Activated B cell treated with CpG ODN at 0.5 μM for 24 hours (primary cell): ENCODE measurements around the gene C1QTNF12. TPM values are rescaled to one million over a fixed set of nuclear protein-coding genes. Genes with fewer than 3 reads are reported as not detected.

Source experiments
- ATAC-seq: fragments of 200-7000 bp; cut with Tn5 transposase; one replicate; pipeline ENCODE4 v1.10.0; 2021; ENCODE audit warnings: low read depth, mild to moderate bottlenecking, moderate library complexity
- CTCF ChIA-PET: fragments of 350-600 bp; sonication (Branson Sonifier 250); formaldehyde crosslinking; loops from one replicate; lab custom pipeline; 2021; ENCODE audit warnings: antibody characterized with exemption; lab: Charles Lee
- POLR2A ChIA-PET: fragments of 350-600 bp; sonication (Branson Sonifier 250); formaldehyde crosslinking; loops from one replicate; lab custom pipeline; 2021; ENCODE audit warnings: antibody characterized with exemption; lab: Charles Lee
- DNase-seq: peaks from one replicate; pipeline ENCODE4 v3.0.0; 2022
- H3K27ac Mint-ChIP-seq: one replicate; pipeline ENCODE4 v1.8.0; 2020; ENCODE audit warnings: mixed read lengths
- H3K27me3 Mint-ChIP-seq: one replicate; pipeline ENCODE4 v1.8.0; 2021; ENCODE audit warnings: mixed read lengths
- H3K36me3 Mint-ChIP-seq: one replicate; pipeline ENCODE4 v1.8.0; 2021; ENCODE audit warnings: low read depth, mixed read lengths
- H3K4me1 Mint-ChIP-seq: one replicate; pipeline ENCODE4 v1.8.0; 2021; ENCODE audit warnings: mixed read lengths
- H3K4me3 Mint-ChIP-seq: one replicate; pipeline ENCODE4 v1.8.0; 2020; ENCODE audit warnings: mild to moderate bottlenecking, mixed read lengths
- H3K9me3 Mint-ChIP-seq: one replicate; pipeline ENCODE4 v1.8.0; 2020; ENCODE audit warnings: mixed read lengths
- CTCF ChIP-seq: fragments of 200-600 bp; IDR thresholded peaks from one replicate; pipeline ENCODE4 v1.8.0; 2022; ENCODE audit warnings: antibody characterized with exemption, mild to moderate bottlenecking
- intact Hi-C: fragments of 100-400 bp; cut with micrococcal nuclease; formaldehyde crosslinking; loops from one replicate; pipeline ENCODE4 v1.15.1; 2024
- total RNA-seq: library from RNA; stranded (reverse); gene quantifications from 2 replicates; pipeline ENCODE4 v1.2.3, GENCODE V29; 2022

The C1QTNF12 gene
- total RNA-seq, 1 donor from 2014 or later: 2.5 TPM

- CTCF ChIA-PET: interaction anchor here (0.8 to 1.9 kb wide), 2 partner anchors 108 to 166 kb away, joined by 3 to 6 read pairs; no protein-coding TSS in a partner anchor
- ATAC-seq: no peak
- H3K36me3 Mint-ChIP-seq: peaks cover 46% of the 10 kb centered on the region
- H3K4me3 Mint-ChIP-seq: peak overlapping the region; percentile 92
- no peak for TF ChIP-seq CTCF
- DNase-seq: no peak
- H3K27me3 Mint-ChIP-seq: no peaks in the 10 kb centered on the region
- H3K4me1 Mint-ChIP-seq: peaks cover 35% of the 10 kb centered on the region
- intact Hi-C loops: loop anchor here (2.0 to 5.0 kb wide), 2 partner anchors 22 to 89 kb away; no protein-coding TSS in a partner anchor
- H3K9me3 Mint-ChIP-seq: no peaks in the 10 kb centered on the region
- H3K27ac Mint-ChIP-seq: peak overlapping the region; percentile 83
- POLR2A ChIA-PET: interaction anchor here (0.6 to 2.2 kb wide), 12 partner anchors 8 to 115 kb away, joined by 3 to 16 read pairs (median 6); partner anchors contain the start of genes C1orf159 and TNFRSF18
Observed at GRCh38 chr1:1230656-1231399, 15.7 kb downstream of the C1QTNF12 start.

DNA sequence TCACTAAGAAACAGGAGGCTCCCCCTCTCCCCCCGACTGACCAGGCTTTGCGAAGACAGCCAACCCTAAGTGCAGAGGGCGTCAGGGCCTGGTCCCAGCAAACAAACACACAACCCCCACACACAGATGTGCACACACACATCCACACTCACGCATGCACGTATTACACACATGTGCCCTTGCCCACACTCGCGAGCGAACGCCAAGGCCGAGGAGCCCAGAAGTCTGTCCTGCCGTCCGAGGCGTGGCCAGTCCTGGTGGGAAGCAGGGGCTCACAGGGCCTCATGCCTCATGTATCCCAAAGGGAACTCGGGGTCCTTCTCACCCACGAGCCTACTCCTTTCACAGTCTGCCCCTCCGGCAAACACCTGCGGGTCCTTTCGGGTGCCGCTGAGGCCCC lies 16.8 kb downstream of the C1QTNF12 start:
- ATAC-seq (no peak), DNase-seq (no peak)
- Mint-ChIP-seq H3K27ac (peak overlapping the region; percentile 41), H3K36me3 (peaks cover 51% of the 10 kb centered on the region), H3K27me3 (no peaks in the 10 kb centered on the region), H3K4me1 (peaks cover 34% of the 10 kb centered on the region), H3K9me3 (no peaks in the 10 kb centered on the region), H3K4me3 (peak overlapping the region; percentile 44)
- ChIA-PET POLR2A (no interaction called here), CTCF (interaction anchor here (1.9 kb wide), 1 partner anchor 107 kb away, joined by 6 read pairs; no protein-coding TSS in a partner anchor)
- TF ChIP-seq CTCF: no peak
- intact Hi-C loops: loop anchor here (2.0 to 5.0 kb wide), 2 partner anchors 21 to 87 kb away; no protein-coding TSS in a partner anchor

DNA sequence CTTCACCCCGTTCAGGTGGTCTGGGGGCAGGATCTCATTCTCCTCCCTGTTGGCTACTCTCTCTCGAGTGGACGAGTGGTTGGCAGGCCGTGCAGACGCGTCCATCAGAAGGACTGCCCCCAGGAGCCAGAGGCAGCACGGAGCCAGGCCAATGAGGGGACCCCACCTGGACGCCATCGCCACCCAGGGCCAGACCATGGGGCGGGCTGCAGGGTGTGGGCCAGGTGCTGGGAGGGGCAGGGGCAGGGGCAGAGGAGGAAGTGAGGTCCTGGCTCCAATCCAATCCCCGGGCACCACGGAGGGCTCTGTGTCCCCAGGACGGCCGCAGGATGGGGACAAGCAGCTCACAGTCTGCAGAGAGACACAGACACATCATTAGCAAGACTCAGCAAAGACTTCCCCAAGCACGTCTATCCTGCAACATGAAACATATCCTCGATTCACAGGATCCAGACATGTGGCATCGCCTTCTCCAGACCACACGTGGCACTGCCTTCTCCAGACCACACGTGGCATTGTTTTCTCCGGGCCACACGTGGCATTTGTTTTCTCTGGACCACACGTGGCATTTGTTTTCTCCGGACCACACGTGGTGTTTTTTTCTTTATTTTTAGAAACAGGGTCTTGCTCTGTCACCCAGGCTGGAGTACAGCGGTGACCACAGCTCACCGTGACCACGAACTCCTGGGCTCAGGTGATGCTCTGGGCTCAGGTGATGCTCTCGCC lies 17.8 kb downstream of the C1QTNF12 start:
- Mint-ChIP-seq H3K4me3 (no peak overlapping the region), H3K9me3 (no peaks in the 10 kb centered on the region), H3K4me1 (peaks cover 24% of the 10 kb centered on the region), H3K27me3 (no peaks in the 10 kb centered on the region), H3K36me3 (peaks cover 47% of the 10 kb centered on the region), H3K27ac (no peak overlapping the region)
- ChIA-PET POLR2A (no interaction called here), CTCF (no interaction called here)
- TF ChIP-seq CTCF: no peak
- DNase-seq (no peak), ATAC-seq (no peak)
- intact Hi-C loops: no loop called here

DNA sequence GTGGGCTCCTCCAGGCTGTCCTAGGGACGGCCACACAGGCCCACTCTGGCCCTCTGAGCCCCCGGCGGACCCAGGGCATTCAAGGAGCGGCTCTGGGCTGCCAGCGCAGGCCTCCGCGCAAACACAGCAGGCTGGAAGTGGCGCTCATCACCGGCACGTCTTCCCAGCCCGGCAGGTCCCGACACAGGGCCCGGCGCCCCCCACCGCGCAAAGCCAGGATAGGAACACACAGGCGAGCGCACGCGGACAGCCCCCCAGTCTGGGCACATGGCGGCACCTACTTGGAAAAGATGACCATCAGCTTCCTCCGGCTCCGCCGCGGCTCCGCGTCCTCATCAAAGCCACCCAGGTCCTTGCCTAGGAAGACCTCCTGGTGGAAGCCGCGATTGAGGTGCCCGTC lies 18.3 kb downstream of the C1QTNF12 start:
- intact Hi-C loops: no loop called here
- CTCF ChIA-PET: no interaction called here
- Mint-ChIP-seq H3K4me3 (no peak overlapping the region), H3K27ac (no peak overlapping the region), H3K27me3 (no peaks in the 10 kb centered on the region), H3K9me3 (no peaks in the 10 kb centered on the region), H3K4me1 (peaks cover 20% of the 10 kb centered on the region), H3K36me3 (peaks cover 47% of the 10 kb centered on the region)
- ATAC-seq (no peak), DNase-seq (no peak)
- POLR2A ChIA-PET: interaction anchor here (2.1 kb wide), 1 partner anchor 16 kb away, joined by 4 read pairs; no protein-coding TSS in a partner anchor
- no peak for TF ChIP-seq CTCF

DNA sequence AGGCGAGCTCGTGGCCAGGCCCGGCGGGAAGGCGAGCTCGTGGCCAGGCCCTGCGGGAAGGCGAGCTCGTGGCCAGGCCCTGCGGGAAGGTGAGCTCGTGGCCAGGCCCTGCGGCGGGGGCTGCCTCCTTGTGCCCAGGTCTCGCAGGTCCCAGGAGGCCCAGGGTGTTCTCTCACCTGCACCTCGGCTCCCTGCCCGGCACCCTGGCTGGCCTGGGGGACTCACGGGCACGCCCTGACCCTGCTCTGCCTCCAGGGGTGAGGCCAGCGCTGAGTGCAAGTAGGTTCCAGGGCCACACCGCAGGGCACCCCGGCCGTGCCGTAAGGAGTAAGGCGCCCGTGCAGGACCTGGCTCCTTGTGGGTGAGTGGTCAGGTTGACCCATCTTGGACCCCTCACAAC lies 19.1 kb downstream of the C1QTNF12 start:
- intact Hi-C loops: no loop called here
- no peaks in the 10 kb centered on the region for H3K27me3 Mint-ChIP-seq
- POLR2A ChIA-PET: interaction anchor here (0.8 to 2.1 kb wide), 3 partner anchors 15 to 58 kb away, joined by 3 to 7 read pairs (median 4); no protein-coding TSS in a partner anchor
- TF ChIP-seq CTCF: no peak
- H3K27ac Mint-ChIP-seq: no peak overlapping the region
- ATAC-seq (no peak), DNase-seq (no peak)
- CTCF ChIA-PET: interaction anchor here (1.6 kb wide), 1 partner anchor 105 kb away, joined by 6 read pairs; no protein-coding TSS in a partner anchor
- H3K4me3 Mint-ChIP-seq: no peak overlapping the region
- H3K4me1 Mint-ChIP-seq: peaks cover 18% of the 10 kb centered on the region
- H3K36me3 Mint-ChIP-seq: peaks cover 55% of the 10 kb centered on the region
- no peaks in the 10 kb centered on the region for H3K9me3 Mint-ChIP-seq
